Testis (tissue), 2 donors: Measurements from ENCODE around the gene GSG1.

ENCODE experiments used
- POLR2A ChIP-seq: fragments of 450-650 bp; IDR thresholded peaks from one replicate; pipeline ENCODE4 v1.6.1; 2017; ENCODE audit warnings: antibody characterized with exemption, mild to moderate bottlenecking, moderate library complexity
- TF ChIP-seq, protein P1 (sequence below), 3 experiments: fragments of 450-650 bp in 2 of 3; fragments of 200-600 bp in 1 of 3; sonication (generic) in 1 of 3; IDR thresholded peaks; one replicate each; pipeline ENCODE4 v1.5.1; 2016 to 2019; ENCODE audit warnings: antibody characterized with exemption in 3 of 3, mild to moderate bottlenecking in 2 of 3, moderate library complexity in 1 of 3

GRCh38 chr12:13044002-13044905, 59.2 kb downstream of the GSG1 start, which contains the start of gene FAM234B:
- TF ChIP-seq POLR2A = no peak
- TF ChIP-seq, protein P1, sequence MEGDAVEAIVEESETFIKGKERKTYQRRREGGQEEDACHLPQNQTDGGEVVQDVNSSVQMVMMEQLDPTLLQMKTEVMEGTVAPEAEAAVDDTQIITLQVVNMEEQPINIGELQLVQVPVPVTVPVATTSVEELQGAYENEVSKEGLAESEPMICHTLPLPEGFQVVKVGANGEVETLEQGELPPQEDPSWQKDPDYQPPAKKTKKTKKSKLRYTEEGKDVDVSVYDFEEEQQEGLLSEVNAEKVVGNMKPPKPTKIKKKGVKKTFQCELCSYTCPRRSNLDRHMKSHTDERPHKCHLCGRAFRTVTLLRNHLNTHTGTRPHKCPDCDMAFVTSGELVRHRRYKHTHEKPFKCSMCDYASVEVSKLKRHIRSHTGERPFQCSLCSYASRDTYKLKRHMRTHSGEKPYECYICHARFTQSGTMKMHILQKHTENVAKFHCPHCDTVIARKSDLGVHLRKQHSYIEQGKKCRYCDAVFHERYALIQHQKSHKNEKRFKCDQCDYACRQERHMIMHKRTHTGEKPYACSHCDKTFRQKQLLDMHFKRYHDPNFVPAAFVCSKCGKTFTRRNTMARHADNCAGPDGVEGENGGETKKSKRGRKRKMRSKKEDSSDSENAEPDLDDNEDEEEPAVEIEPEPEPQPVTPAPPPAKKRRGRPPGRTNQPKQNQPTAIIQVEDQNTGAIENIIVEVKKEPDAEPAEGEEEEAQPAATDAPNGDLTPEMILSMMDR (IDR thresholded peaks at IDR 0.05) = no peak
